SH-SY5Y (cell line): ENCODE data around the gene ARFRP1.

Experiments used
- GATA2 ChIP-seq: IDR thresholded peaks from 2 replicates; pipeline ENCODE4 v1.6.1; 2011; ENCODE audit warnings: mild to moderate bottlenecking, low read depth, low read length
- GATA3 ChIP-seq: IDR thresholded peaks from 2 replicates; pipeline ENCODE4 v1.6.1; 2011; ENCODE audit warnings: low read depth, mild to moderate bottlenecking, low read length, moderate library complexity

DNA sequence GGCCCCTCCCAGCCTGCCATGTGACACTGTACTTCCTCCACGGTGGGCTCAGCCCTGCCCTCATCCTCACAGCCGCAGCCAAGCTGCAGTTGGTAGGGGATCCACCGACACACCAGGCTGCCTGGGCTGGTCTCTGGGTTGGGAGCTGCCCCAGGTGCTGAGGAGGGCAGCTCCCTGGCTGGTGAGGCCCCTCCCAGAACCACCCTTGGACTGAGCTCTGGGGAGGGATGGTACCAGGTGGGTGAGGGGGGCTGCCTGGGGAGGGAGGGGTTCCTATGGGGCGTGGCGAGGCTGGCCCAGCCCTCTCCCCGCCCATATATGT is 11.5 kb downstream of the ARFRP1 start:
- TF ChIP-seq GATA2 = no peak
- TF ChIP-seq GATA3 = no peak
